Ishikawa (cell line): ENCODE results near the gene MYCBP2.

Experiments used
- CEBPB ChIP-seq: IDR thresholded peaks from 2 replicates; pipeline ENCODE4 v1.6.1; 2012
- CREB1 ChIP-seq: IDR thresholded peaks from 2 replicates; pipeline ENCODE4 v1.6.1; 2012; ENCODE audit warnings: low read depth
- EGR1 ChIP-seq: IDR thresholded peaks from 2 replicates; pipeline ENCODE4 v1.6.1; 2012
- EP300 ChIP-seq: IDR thresholded peaks from 2 replicates; pipeline ENCODE4 v1.6.1; 2012; ENCODE audit warnings: borderline replicate concordance
- FOXM1 ChIP-seq: IDR thresholded peaks from 2 replicates; pipeline ENCODE4 v1.6.1; 2012; ENCODE audit warnings: low read depth, borderline replicate concordance
- MAX ChIP-seq: IDR thresholded peaks from 2 replicates; pipeline ENCODE4 v1.6.1; 2012
- NFIC ChIP-seq: IDR thresholded peaks from 2 replicates; pipeline ENCODE4 v1.6.1; 2012
- RAD21 ChIP-seq: IDR thresholded peaks from 2 replicates; pipeline ENCODE4 v1.6.1; 2012; ENCODE audit warnings: low read depth
- REST ChIP-seq: IDR thresholded peaks from 2 replicates; pipeline ENCODE4 v1.6.1; 2012; ENCODE audit warnings: low read depth, mild to moderate bottlenecking
- TAF1 ChIP-seq: IDR thresholded peaks from 2 replicates; pipeline ENCODE4 v1.6.1; 2012; ENCODE audit warnings: low read depth, mild to moderate bottlenecking
- TCF12 ChIP-seq: IDR thresholded peaks from 2 replicates; pipeline ENCODE4 v1.6.1; 2012; ENCODE audit warnings: low read depth
- TEAD4 ChIP-seq: IDR thresholded peaks from 2 replicates; pipeline ENCODE4 v1.6.1; 2012
- USF1 ChIP-seq: IDR thresholded peaks from 2 replicates; pipeline ENCODE4 v1.6.1; 2012
- YY1 ChIP-seq: IDR thresholded peaks from 2 replicates; pipeline ENCODE4 v1.6.1; 2012; ENCODE audit warnings: low read depth
- ZBTB7A ChIP-seq: IDR thresholded peaks from 2 replicates; pipeline ENCODE4 v1.6.1; 2012; ENCODE audit warnings: low read depth

Gene MYCBP2

DNA sequence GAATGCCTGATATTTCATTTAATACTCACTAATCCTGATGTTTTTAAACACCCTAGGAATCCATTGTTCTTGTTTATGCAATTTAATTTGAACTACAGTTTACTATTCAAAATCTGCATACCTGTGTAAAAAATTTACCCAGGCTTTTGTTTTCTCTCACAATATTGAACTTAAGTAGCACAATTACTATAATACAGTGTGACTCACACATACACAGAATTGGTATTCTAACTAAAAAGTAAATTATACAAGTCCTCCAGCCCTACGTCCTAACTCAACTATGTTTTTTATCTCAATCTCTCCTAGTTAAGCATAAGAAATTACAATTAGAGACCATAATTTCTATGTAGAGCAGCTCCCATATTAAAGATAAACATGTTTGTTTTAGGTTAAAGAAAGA, 41.8 kb downstream of the MYCBP2 start:
- TF ChIP-seq CEBPB (no peak), TCF12 (no peak), TAF1 (no peak)

DNA sequence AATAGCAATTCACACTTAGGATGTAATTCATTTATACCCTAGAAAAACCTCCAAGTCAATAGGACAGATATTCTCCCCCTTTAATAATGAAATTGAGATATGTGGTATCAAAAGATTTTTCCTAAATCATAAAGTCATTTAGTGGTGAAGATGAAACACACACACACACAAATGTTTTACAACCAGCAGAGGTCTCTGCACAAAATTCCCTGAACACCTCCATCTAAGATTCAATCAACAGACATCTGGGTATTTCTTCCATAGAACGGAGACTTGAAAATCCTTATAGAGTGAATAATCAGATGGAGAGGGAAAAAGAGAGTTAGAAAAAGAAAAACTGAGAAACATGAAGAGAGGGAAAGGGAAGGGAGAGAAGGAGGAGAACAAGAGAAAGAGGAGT, 52.8 kb downstream of the MYCBP2 start:
- TF ChIP-seq TEAD4: no peak
- no peak for TF ChIP-seq MAX
- TF ChIP-seq REST: no peak
- no peak for TF ChIP-seq USF1
- TF ChIP-seq TCF12: no peak
- TF ChIP-seq RAD21: no peak
- no peak for TF ChIP-seq CREB1
- no peak for TF ChIP-seq ZBTB7A
- TF ChIP-seq EGR1: no peak
- TF ChIP-seq NFIC: no peak
- TF ChIP-seq TAF1: no peak
- TF ChIP-seq EP300: no peak
- no peak for TF ChIP-seq YY1
- no peak for TF ChIP-seq CEBPB

DNA sequence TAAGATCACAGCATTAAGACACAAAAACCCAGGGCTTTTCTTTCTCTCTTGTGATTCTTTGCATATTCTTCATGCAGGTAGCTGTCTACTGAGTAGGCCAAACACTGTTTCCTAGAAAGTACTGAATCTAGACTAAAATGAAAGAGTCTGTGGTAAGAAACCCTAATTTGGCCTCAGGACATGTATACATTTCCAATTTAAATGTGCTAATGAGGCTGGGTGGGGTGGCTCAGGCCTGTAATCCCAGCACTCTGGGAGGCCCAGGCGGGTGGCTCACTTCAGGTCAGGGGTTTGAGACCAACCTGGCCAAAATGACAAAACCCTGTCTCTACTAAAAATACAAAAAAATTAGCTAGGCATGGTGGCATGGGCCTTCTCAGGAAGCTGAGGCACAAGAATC, 57.8 kb downstream of the MYCBP2 start:
- TF ChIP-seq CEBPB (no peak), ZBTB7A (no peak), FOXM1 (no peak), REST (no peak), USF1 (no peak), EGR1 (no peak), TAF1 (no peak), MAX (no peak), TEAD4 (no peak), CREB1 (no peak), YY1 (no peak)

DNA sequence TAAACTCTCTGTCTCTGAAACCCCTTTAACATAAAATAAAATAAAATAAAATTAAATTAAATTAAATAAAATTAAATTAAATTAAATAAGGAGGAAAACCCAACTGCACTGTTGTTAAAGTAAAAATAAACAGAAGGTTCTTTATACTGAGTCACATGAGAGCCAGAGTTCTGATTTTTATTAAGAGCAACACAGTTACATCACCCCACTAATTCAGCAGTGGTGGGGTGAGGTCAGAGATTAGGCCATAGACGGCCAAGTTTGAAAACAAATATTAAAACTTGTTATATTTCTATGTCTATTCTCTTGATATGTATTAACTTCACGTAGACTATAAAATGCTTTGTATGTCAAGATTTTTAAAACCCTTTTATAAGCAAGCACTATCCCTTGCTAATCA, 59.5 kb downstream of the MYCBP2 start:
- TF ChIP-seq USF1 (no peak), NFIC (no peak), EP300 (no peak), ZBTB7A (no peak), FOXM1 (no peak), EGR1 (no peak), MAX (no peak), TCF12 (no peak), YY1 (no peak)

GRCh38 chr13:77265336-77265735, 61.6 kb downstream of the MYCBP2 start:
- TF ChIP-seq TCF12 (no peak), EGR1 (no peak), CEBPB (no peak), TEAD4 (no peak), YY1 (no peak), REST (no peak), ZBTB7A (no peak), FOXM1 (no peak), TAF1 (no peak), NFIC (no peak)
